Thyroid gland (tissue), 4 donors: ENCODE measurements around the gene KRT76. TPM values are rescaled to one million over a fixed set of nuclear protein-coding genes. Genes with fewer than 3 reads are reported as not detected.

Source experiments
- DNase-seq, 2 donors: peaks; one replicate each; pipeline ENCODE4 v3.0.0-alpha.2; 2019
- H3K27ac ChIP-seq, 3 donors: fragments of 200-600 bp; sonication (generic); 1 replicate in 2 of 3; 2 replicates in 1 of 3; pipeline ENCODE4 v1.5.1; 2016 to 2019; ENCODE audit warnings: mild to moderate bottlenecking in 1 of 3, moderate library complexity in 1 of 3
- H3K27me3 ChIP-seq: fragments of 200-600 bp; sonication (generic); one replicate; pipeline ENCODE4 v1.5.1; 2019
- H3K36me3 ChIP-seq, 2 donors: fragments of 200-600 bp; sonication (generic); one replicate each; pipeline ENCODE4 v1.5.1; 2016 to 2019
- H3K4me1 ChIP-seq, 2 donors: fragments of 200-600 bp; sonication (generic); one replicate each; pipeline ENCODE4 v1.5.1; 2017 to 2019
- H3K4me3 ChIP-seq, 3 donors: fragments of 200-600 bp; sonication (generic); replicated peaks in 1 of 3; 1 replicate in 2 of 3; 2 replicates in 1 of 3; pipeline ENCODE4 v1.5.1; 2016; ENCODE audit warnings: mild to moderate bottlenecking in 1 of 3
- H3K9me3 ChIP-seq: fragments of 200-600 bp; sonication (generic); one replicate; pipeline ENCODE4 v1.5.1; 2017
- CTCF ChIP-seq, 6 experiments: fragments of 200-600 bp in 3 of 6; fragments of 450-650 bp in 3 of 6; sonication (generic) in 3 of 6; IDR thresholded peaks; one replicate each; pipeline ENCODE4 v1.5.1; 2016 to 2019; ENCODE audit warnings: antibody characterized with exemption in 6 of 6, mild to moderate bottlenecking in 2 of 6, inconsistent platforms in 1 of 6, moderate library complexity in 1 of 6
- POLR2A ChIP-seq, 2 donors: fragments of 450-650 bp; IDR thresholded peaks; one replicate each; pipeline ENCODE4 v1.6.1; 2017; ENCODE audit warnings: antibody characterized with exemption in 2 of 2, mild to moderate bottlenecking in 2 of 2, moderate library complexity in 1 of 2
- WGBS, 2 donors: methylation state at CpG; one replicate each; pipeline ENCODE4 v1.1.5; 2017; 5-methylcytosine and 5-hydroxymethylcytosine counted together
- intact Hi-C: fragments of 100-400 bp; cut with DNase I; formaldehyde crosslinking; loops from one replicate; pipeline ENCODE4 v1.15.1; 2023
- total RNA-seq, 4 donors: library from RNA; depleted of rRNA; stranded (reverse); fragments of >200 nt; gene quantifications; one replicate each; pipeline ENCODE4 v1.2.3, GENCODE V29; 2016

KRT76 gene
- total RNA-seq, 4 donors from 2014 or later: not detected

GRCh38 chr12:52807544-52808470, 30.7 kb upstream of the KRT76 start:
- Histone ChIP-seq H3K36me3 (no peaks in the 10 kb centered on the region), H3K4me3 (no peak overlapping the region), H3K4me1 (peaks cover 4 to 12% of the 10 kb centered on the region in 2 donors), H3K27me3 (no peaks in the 10 kb centered on the region), H3K9me3 (no peaks in the 10 kb centered on the region), H3K27ac (no peak overlapping the region)
- 84 to 93% methylated on average over 16 of the region's 16 CpGs for WGBS, 2 donors
- DNase-seq: no peak
- TF ChIP-seq POLR2A (IDR thresholded peaks at IDR 0.05) (no peak), CTCF (IDR thresholded peaks at IDR 0.05) (no peak)
- intact Hi-C loops: no loop called here

- H3K9me3 ChIP-seq: no peaks in the 10 kb centered on the region
- no peak for TF ChIP-seq POLR2A (IDR thresholded peaks at IDR 0.05)
- no peaks in the 10 kb centered on the region for H3K36me3 ChIP-seq
- intact Hi-C loops: no loop called here
- no peaks in the 10 kb centered on the region for H3K27me3 ChIP-seq
- WGBS, 2 donors: 76 to 80% methylated on average over 11 of the region's 11 CpGs
- no peak for DNase-seq
- H3K4me1 ChIP-seq: peaks cover 4 to 12% of the 10 kb centered on the region in 2 donors
- no peak overlapping the region for H3K4me3 ChIP-seq
- H3K27ac ChIP-seq: no peak overlapping the region
Measured at GRCh38 chr12:52806821-52807543, 29.8 kb upstream of the KRT76 start.

GRCh38 chr12:52806169-52806811, 29.1 kb upstream of the KRT76 start:
- intact Hi-C loops: no loop called here
- WGBS, 2 donors: 91 to 93% methylated on average over 3 of the region's 3 CpGs
- Histone ChIP-seq H3K27ac (no peak overlapping the region), H3K4me3 (no peak overlapping the region), H3K9me3 (no peaks in the 10 kb centered on the region), H3K36me3 (no peaks in the 10 kb centered on the region), H3K4me1 (peaks cover 8 to 18% of the 10 kb centered on the region in 2 donors), H3K27me3 (no peaks in the 10 kb centered on the region)
- TF ChIP-seq CTCF (IDR thresholded peaks at IDR 0.05) (no peak), POLR2A (IDR thresholded peaks at IDR 0.05) (no peak)
- DNase-seq: no peak

GRCh38 chr12:52805739-52806138, 28.6 kb upstream of the KRT76 start:
- no peaks in the 10 kb centered on the region for H3K9me3 ChIP-seq
- H3K4me3 ChIP-seq: no peak overlapping the region
- no peaks in the 10 kb centered on the region for H3K27me3 ChIP-seq
- TF ChIP-seq POLR2A (IDR thresholded peaks at IDR 0.05) (no peak), CTCF (IDR thresholded peaks at IDR 0.05) (no peak)
- H3K36me3 ChIP-seq: no peaks in the 10 kb centered on the region
- 32 to 39% methylated on average over 3 of the region's 3 CpGs for WGBS, 2 donors
- no peak overlapping the region for H3K27ac ChIP-seq
- intact Hi-C loops: no loop called here
- DNase-seq: peak; percentile 68 to 71
- H3K4me1 ChIP-seq: peaks cover 11 to 22% of the 10 kb centered on the region in 2 donors

GRCh38 chr12:52805000-52805399, 27.9 kb upstream of the KRT76 start:
- Histone ChIP-seq H3K4me3 (no peak overlapping the region), H3K27ac (no peak overlapping the region), H3K9me3 (no peaks in the 10 kb centered on the region), H3K36me3 (no peaks in the 10 kb centered on the region), H3K4me1 (peaks cover 18 to 29% of the 10 kb centered on the region in 2 donors), H3K27me3 (no peaks in the 10 kb centered on the region)
- TF ChIP-seq CTCF (IDR thresholded peaks at IDR 0.05) (no peak), POLR2A (IDR thresholded peaks at IDR 0.05) (no peak)
- WGBS, 2 donors: 50 to 63% methylated on average over 1 of the region's 1 CpG
- intact Hi-C loops: no loop called here
- DNase-seq: no peak
